Renal pelvis (tissue), 4 donors: ENCODE measurements around the gene IDH3G. TPM values are rescaled to one million over a fixed set of nuclear protein-coding genes. Genes with fewer than 3 reads are reported as not detected.

ENCODE experiments used
- DNase-seq: peaks from one replicate; pipeline ENCODE4 v3.0.0-alpha.2; 2013
- polyA plus RNA-seq, 3 donors: library from polyadenylated mRNA; unstranded; fragments of 120-200 nt; gene quantifications; one replicate each; pipeline ENCODE4 v1.2.1, GENCODE V29; 2013; ENCODE audit not compliant: insufficient read length in 3 of 3

IDH3G gene
- polyA plus RNA-seq, 3 donors: 87.3 to 103 (median 90.1) TPM

- no peak for DNase-seq
Measured at GRCh38 chrX:153794897-153795816, 982 bp upstream of the IDH3G start.

GRCh38 chrX:153793291-153793690 lies 884 bp downstream of the IDH3G start:
- DNase-seq: no peak

- no peak for DNase-seq
Measured at GRCh38 chrX:153792368-153792767, 1.8 kb downstream of the IDH3G start.

GRCh38 chrX:153791104-153791852 lies 2.9 kb downstream of the IDH3G start:
- DNase-seq: no peak

GRCh38 chrX:153789654-153790053 lies 4.5 kb downstream of the IDH3G start:
- no peak for DNase-seq

- no peak for DNase-seq
Measured at GRCh38 chrX:153786669-153787068, 7.5 kb downstream of the IDH3G start.

- DNase-seq: no peak
Measured at GRCh38 chrX:153784325-153784967, 9.7 kb downstream of the IDH3G start.

- no peak for DNase-seq
Measured at GRCh38 chrX:153783378-153784013, 10.7 kb downstream of the IDH3G start.

GRCh38 chrX:153782871-153783270 lies 11.3 kb downstream of the IDH3G start:
- DNase-seq: no peak

GRCh38 chrX:153782313-153782712 lies 11.9 kb downstream of the IDH3G start:
- no peak for DNase-seq

GRCh38 chrX:153781428-153782047 lies 12.6 kb downstream of the IDH3G start:
- DNase-seq: no peak

- DNase-seq: peak; percentile 48
Measured at GRCh38 chrX:153780678-153781427, 13.3 kb downstream of the IDH3G start, which contains the start of gene SRPK3. Gene SRPK3 (plus strand): TSS chrX:153781041. CDS start chrX:153781087, 46 bp downstream.

GRCh38 chrX:153779891-153780677 lies 14.1 kb downstream of the IDH3G start:
- no peak for DNase-seq

- no peak for DNase-seq
Measured at GRCh38 chrX:153778684-153779101, 15.5 kb downstream of the IDH3G start.

GRCh38 chrX:153778181-153778580 lies 16.0 kb downstream of the IDH3G start:
- DNase-seq: no peak

- no peak for DNase-seq
Measured at GRCh38 chrX:153777261-153778090, 16.7 kb downstream of the IDH3G start.

GRCh38 chrX:153776611-153777045 lies 17.5 kb downstream of the IDH3G start:
- DNase-seq: no peak

- DNase-seq: no peak
Measured at GRCh38 chrX:153776120-153776599, 18.0 kb downstream of the IDH3G start.
